Stimulated activated CD8-positive, alpha-beta memory T cell treated with anti-CD3 and anti-CD28 coated beads, Interleukin-15, amount 100 ng/mL, for 48 hours (primary cell): ENCODE data around the gene PAWR.
"Not testable (repeated sequence)": the region's sequence is repeated elsewhere in the genome, so short reads cannot be mapped to it uniquely, and the experiment has no call there.

Experiments used
- DNase-seq, 2 donors: peaks; one replicate each; pipeline ENCODE4 v3.0.0-alpha.2; 2020; ENCODE audit warnings: low read depth in 2 of 2

Gene PAWR

GRCh38 chr12:79686171-79686570 is 4.6 kb downstream of the PAWR start:
- no peak for DNase-seq

- no peak for DNase-seq
Measured at GRCh38 chr12:79685068-79685467, 5.7 kb downstream of the PAWR start.

- DNase-seq, result not testable (repeated sequence)
Measured at GRCh38 chr12:79684338-79684737, 6.4 kb downstream of the PAWR start.

- no peak for DNase-seq
Measured at GRCh38 chr12:79682593-79682992, 8.2 kb downstream of the PAWR start.

GRCh38 chr12:79681008-79681590 is 9.7 kb downstream of the PAWR start:
- no peak for DNase-seq

GRCh38 chr12:79680051-79680450 is 10.7 kb downstream of the PAWR start:
- DNase-seq, result no peak

GRCh38 chr12:79678306-79678705 is 12.5 kb downstream of the PAWR start:
- DNase-seq, result no peak

- DNase-seq, result no peak
Measured at GRCh38 chr12:79677672-79678071, 13.1 kb downstream of the PAWR start.

- no peak for DNase-seq
Measured at GRCh38 chr12:79676579-79676978, 14.2 kb downstream of the PAWR start.

- no peak for DNase-seq
Measured at GRCh38 chr12:79674629-79675028, 16.1 kb downstream of the PAWR start.

- DNase-seq, result no peak
Measured at GRCh38 chr12:79673354-79673753, 17.4 kb downstream of the PAWR start.

- DNase-seq, result no peak
Measured at GRCh38 chr12:79668113-79668512, 22.7 kb downstream of the PAWR start.

GRCh38 chr12:79665212-79665887 is 25.4 kb downstream of the PAWR start:
- no peak for DNase-seq

- DNase-seq, result no peak
Measured at GRCh38 chr12:79664518-79664917, 26.2 kb downstream of the PAWR start.

GRCh38 chr12:79662046-79662811 is 28.5 kb downstream of the PAWR start:
- no peak for DNase-seq

GRCh38 chr12:79661629-79662028 is 29.1 kb downstream of the PAWR start:
- no peak for DNase-seq

GRCh38 chr12:79659961-79660431 is 30.8 kb downstream of the PAWR start:
- no peak for DNase-seq

GRCh38 chr12:79658221-79658620 is 32.5 kb downstream of the PAWR start:
- no peak for DNase-seq

- no peak for DNase-seq
Measured at GRCh38 chr12:79657136-79657535, 33.6 kb downstream of the PAWR start.

GRCh38 chr12:79655036-79655435 is 35.7 kb downstream of the PAWR start:
- no peak for DNase-seq

- no peak for DNase-seq
Measured at GRCh38 chr12:79652521-79652920, 38.2 kb downstream of the PAWR start.

- DNase-seq, result no peak
Measured at GRCh38 chr12:79650440-79650839, 40.3 kb downstream of the PAWR start.

GRCh38 chr12:79648881-79649280 is 41.9 kb downstream of the PAWR start:
- no peak for DNase-seq
